T-helper 1 cell treated with Interleukin-12 subunit alpha and Interleukin-12 subunit beta and Interleukin-4 antibody, amounts not matched to agents 30 μg/mL and 1 μg/mL, for 36 hours (primary cell): ENCODE measurements around the gene CTDP1.

Experiments
- H3K27ac Mint-ChIP-seq: one replicate; pipeline ENCODE4 v1.8.0; 2021; ENCODE audit warnings: mild to moderate bottlenecking, mixed read lengths
- H3K27me3 Mint-ChIP-seq: one replicate; pipeline ENCODE4 v1.8.0; 2021; ENCODE audit warnings: low read depth, mixed read lengths
- H3K36me3 Mint-ChIP-seq: one replicate; pipeline ENCODE4 v1.8.0; 2021; ENCODE audit warnings: low read depth, mixed read lengths
- H3K4me1 Mint-ChIP-seq: one replicate; pipeline ENCODE4 v1.8.0; 2021; ENCODE audit warnings: low read depth, mixed read lengths
- H3K4me3 Mint-ChIP-seq: one replicate; pipeline ENCODE4 v1.8.0; 2021; ENCODE audit warnings: mild to moderate bottlenecking, moderate library complexity, mixed read lengths
- H3K9me3 Mint-ChIP-seq: one replicate; pipeline ENCODE4 v1.8.0; 2021; ENCODE audit warnings: mixed read lengths

Gene CTDP1

GRCh38 chr18:79640875-79641274 lies 38.7 kb upstream of the CTDP1 start:
- H3K9me3 Mint-ChIP-seq: no peaks in the 10 kb centered on the region
- H3K36me3 Mint-ChIP-seq: no peaks in the 10 kb centered on the region
- no peak overlapping the region for H3K27ac Mint-ChIP-seq
- no peak overlapping the region for H3K4me3 Mint-ChIP-seq
- peaks cover 19% of the 10 kb centered on the region for H3K27me3 Mint-ChIP-seq
- no peaks in the 10 kb centered on the region for H3K4me1 Mint-ChIP-seq

- Mint-ChIP-seq H3K36me3 (no peaks in the 10 kb centered on the region), H3K27me3 (peaks cover 19% of the 10 kb centered on the region), H3K4me1 (no peaks in the 10 kb centered on the region), H3K27ac (no peak overlapping the region), H3K9me3 (no peaks in the 10 kb centered on the region), H3K4me3 (no peak overlapping the region)
Measured at GRCh38 chr18:79641722-79642497, 37.7 kb upstream of the CTDP1 start.

GRCh38 chr18:79642626-79643025 lies 37.0 kb upstream of the CTDP1 start:
- H3K4me3 Mint-ChIP-seq: no peak overlapping the region
- no peaks in the 10 kb centered on the region for H3K4me1 Mint-ChIP-seq
- no peak overlapping the region for H3K27ac Mint-ChIP-seq
- H3K9me3 Mint-ChIP-seq: no peaks in the 10 kb centered on the region
- H3K36me3 Mint-ChIP-seq: no peaks in the 10 kb centered on the region
- peaks cover 15% of the 10 kb centered on the region for H3K27me3 Mint-ChIP-seq

- H3K4me3 Mint-ChIP-seq: no peak overlapping the region
- no peaks in the 10 kb centered on the region for H3K4me1 Mint-ChIP-seq
Measured at GRCh38 chr18:79643054-79643984, 36.3 kb upstream of the CTDP1 start.

GRCh38 chr18:79644006-79644665 lies 35.5 kb upstream of the CTDP1 start:
- no peak overlapping the region for H3K27ac Mint-ChIP-seq
- H3K4me1 Mint-ChIP-seq: no peaks in the 10 kb centered on the region
- no peaks in the 10 kb centered on the region for H3K9me3 Mint-ChIP-seq
- peaks cover 11% of the 10 kb centered on the region for H3K27me3 Mint-ChIP-seq
- H3K4me3 Mint-ChIP-seq: no peak overlapping the region
- no peaks in the 10 kb centered on the region for H3K36me3 Mint-ChIP-seq

More at GRCh38 chr18:79643054-79643984, 36.3 kb upstream of the CTDP1 start:
- Mint-ChIP-seq H3K27ac (no peak overlapping the region), H3K36me3 (no peaks in the 10 kb centered on the region), H3K27me3 (peaks cover 15% of the 10 kb centered on the region), H3K9me3 (no peaks in the 10 kb centered on the region)

- Mint-ChIP-seq H3K9me3 (no peaks in the 10 kb centered on the region), H3K4me1 (no peaks in the 10 kb centered on the region), H3K4me3 (no peak overlapping the region), H3K27ac (no peak overlapping the region), H3K36me3 (no peaks in the 10 kb centered on the region), H3K27me3 (peaks cover 5% of the 10 kb centered on the region)
Measured at GRCh38 chr18:79644666-79645057, 34.9 kb upstream of the CTDP1 start.

- Mint-ChIP-seq H3K4me3 (no peak overlapping the region), H3K4me1 (no peaks in the 10 kb centered on the region), H3K9me3 (no peaks in the 10 kb centered on the region), H3K36me3 (no peaks in the 10 kb centered on the region), H3K27me3 (peaks cover under 1% of the 10 kb centered on the region), H3K27ac (no peak overlapping the region)
Measured at GRCh38 chr18:79645291-79645983, 34.2 kb upstream of the CTDP1 start.

- Mint-ChIP-seq H3K27ac (no peak overlapping the region), H3K27me3 (peaks cover 4% of the 10 kb centered on the region), H3K4me1 (no peaks in the 10 kb centered on the region), H3K4me3 (no peak overlapping the region), H3K36me3 (no peaks in the 10 kb centered on the region), H3K9me3 (no peaks in the 10 kb centered on the region)
Measured at GRCh38 chr18:79647307-79647706, 32.3 kb upstream of the CTDP1 start.

GRCh38 chr18:79650959-79651358 lies 28.6 kb upstream of the CTDP1 start:
- no peaks in the 10 kb centered on the region for H3K4me1 Mint-ChIP-seq
- H3K36me3 Mint-ChIP-seq: no peaks in the 10 kb centered on the region
- H3K27me3 Mint-ChIP-seq: peaks cover 22% of the 10 kb centered on the region
- H3K4me3 Mint-ChIP-seq: no peak overlapping the region
- H3K9me3 Mint-ChIP-seq: peaks cover 4% of the 10 kb centered on the region
- H3K27ac Mint-ChIP-seq: no peak overlapping the region

GRCh38 chr18:79657342-79657996 lies 22.1 kb upstream of the CTDP1 start:
- H3K4me3 Mint-ChIP-seq: no peak overlapping the region
- no peaks in the 10 kb centered on the region for H3K4me1 Mint-ChIP-seq
- H3K27me3 Mint-ChIP-seq: peaks cover 31% of the 10 kb centered on the region
- H3K27ac Mint-ChIP-seq: no peak overlapping the region
- no peaks in the 10 kb centered on the region for H3K36me3 Mint-ChIP-seq
- H3K9me3 Mint-ChIP-seq: peaks cover 4% of the 10 kb centered on the region

GRCh38 chr18:79658366-79658765 lies 21.2 kb upstream of the CTDP1 start:
- Mint-ChIP-seq H3K36me3 (no peaks in the 10 kb centered on the region), H3K4me3 (no peak overlapping the region), H3K9me3 (peaks cover 4% of the 10 kb centered on the region), H3K27me3 (peaks cover 32% of the 10 kb centered on the region), H3K4me1 (no peaks in the 10 kb centered on the region), H3K27ac (no peak overlapping the region)

- no peaks in the 10 kb centered on the region for H3K36me3 Mint-ChIP-seq
- no peak overlapping the region for H3K27ac Mint-ChIP-seq
- H3K9me3 Mint-ChIP-seq: peaks cover 4% of the 10 kb centered on the region
- no peaks in the 10 kb centered on the region for H3K4me1 Mint-ChIP-seq
- H3K27me3 Mint-ChIP-seq: peaks cover 28% of the 10 kb centered on the region
- H3K4me3 Mint-ChIP-seq: no peak overlapping the region
Measured at GRCh38 chr18:79659733-79660132, 19.9 kb upstream of the CTDP1 start.

GRCh38 chr18:79662034-79662433 lies 17.6 kb upstream of the CTDP1 start:
- no peaks in the 10 kb centered on the region for H3K4me1 Mint-ChIP-seq
- H3K4me3 Mint-ChIP-seq: no peak overlapping the region
- H3K9me3 Mint-ChIP-seq: no peaks in the 10 kb centered on the region
- H3K27ac Mint-ChIP-seq: no peak overlapping the region
- H3K27me3 Mint-ChIP-seq: peaks cover 26% of the 10 kb centered on the region
- H3K36me3 Mint-ChIP-seq: no peaks in the 10 kb centered on the region

GRCh38 chr18:79662439-79662838 lies 17.2 kb upstream of the CTDP1 start:
- H3K9me3 Mint-ChIP-seq: no peaks in the 10 kb centered on the region
- peaks cover 26% of the 10 kb centered on the region for H3K27me3 Mint-ChIP-seq
- no peak overlapping the region for H3K27ac Mint-ChIP-seq
- H3K36me3 Mint-ChIP-seq: no peaks in the 10 kb centered on the region
- no peak overlapping the region for H3K4me3 Mint-ChIP-seq
- no peaks in the 10 kb centered on the region for H3K4me1 Mint-ChIP-seq
